ENCODE data around the gene ADAMTS1.

DNA sequence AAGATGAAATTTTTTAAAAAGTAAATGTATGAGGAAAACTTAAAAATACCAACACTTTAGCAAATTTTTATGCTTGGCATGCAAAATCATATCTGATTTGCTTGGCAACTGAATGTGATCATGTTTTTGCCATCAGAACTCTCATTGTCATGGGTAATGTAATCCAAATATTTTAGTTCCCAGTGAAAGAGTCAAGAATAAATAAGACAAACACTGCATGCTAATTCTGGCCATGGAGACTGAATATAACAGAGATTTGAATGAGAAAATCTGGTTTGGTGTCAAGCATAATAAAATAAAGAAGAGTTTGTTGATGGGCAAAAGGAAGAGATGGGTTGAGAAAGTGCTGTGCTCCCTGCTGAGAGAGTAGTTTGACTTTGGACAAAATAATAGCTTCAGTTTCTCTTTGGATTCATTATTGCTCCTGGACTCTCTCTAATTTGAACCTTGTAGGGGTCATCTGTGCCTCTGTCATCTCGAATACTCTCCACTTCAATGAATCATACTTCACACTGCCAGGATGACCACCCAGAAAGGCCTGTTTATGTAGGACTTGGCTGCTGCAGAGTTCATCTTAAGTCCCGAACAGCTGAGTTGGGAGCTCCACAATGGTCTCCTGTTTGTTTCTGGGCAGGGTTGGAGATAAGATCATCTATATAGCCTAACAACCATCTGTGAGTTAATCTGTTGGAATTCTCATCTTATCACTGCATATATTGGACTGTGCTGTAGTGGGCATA lies 34.4 kb downstream of the ADAMTS1 start:
- no peak for TF ChIP-seq POLR2A (IDR thresholded peaks at IDR 0.05; ENCODE audit: extremely low read depth, insufficient read length)
- no peak for TF ChIP-seq CTCF (IDR thresholded peaks at IDR 0.05; ENCODE audit: low read depth, low read length)
- TF ChIP-seq, protein P1, sequence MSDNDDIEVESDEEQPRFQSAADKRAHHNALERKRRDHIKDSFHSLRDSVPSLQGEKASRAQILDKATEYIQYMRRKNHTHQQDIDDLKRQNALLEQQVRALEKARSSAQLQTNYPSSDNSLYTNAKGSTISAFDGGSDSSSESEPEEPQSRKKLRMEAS (IDR thresholded peaks at IDR 0.05; ENCODE audit: low read depth, low read length): no peak
- TF ChIP-seq MYC (IDR thresholded peaks at IDR 0.05; ENCODE audit: low read depth, low read length): no peak
